ENCODE data around the gene ABCC4.
"Not testable (repeated sequence)": the region's sequence is repeated elsewhere in the genome, so short reads cannot be mapped to it uniquely, and the experiment has no call there.

The ABCC4 gene

DNA sequence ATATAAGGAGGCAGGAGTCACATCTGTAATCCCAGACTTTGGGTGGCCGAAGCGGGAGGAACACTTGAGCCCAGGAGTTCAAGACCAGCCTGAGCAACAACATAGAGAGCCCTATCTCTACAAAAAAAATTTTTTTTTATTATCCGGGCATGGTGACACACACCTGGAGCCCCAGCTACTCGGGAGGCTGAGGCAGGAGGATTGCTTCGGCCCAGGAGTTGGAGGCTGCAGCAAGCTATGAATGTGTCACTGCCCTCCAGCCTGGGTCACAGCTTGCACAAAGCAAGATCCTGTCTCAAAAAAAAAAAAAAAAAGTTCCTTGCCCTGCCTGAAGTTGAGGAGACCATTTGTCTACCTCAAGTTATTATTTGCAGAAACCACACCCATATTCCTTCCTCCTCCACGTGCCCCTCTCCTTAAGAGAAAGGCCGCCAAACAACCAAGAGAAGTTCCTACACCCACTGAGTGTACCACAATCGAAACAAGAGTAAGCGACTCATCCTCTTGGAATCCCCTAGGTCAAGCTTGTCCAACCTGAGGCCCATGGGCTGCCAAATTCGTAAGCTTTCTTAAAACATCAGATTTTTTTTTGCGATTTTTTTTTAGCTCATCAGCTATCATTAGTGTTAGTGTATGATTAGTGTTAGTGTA is 2.2 kb downstream of the ABCC4 start:
- DNase-seq (ENCODE audit: low read depth), result no peak

DNA sequence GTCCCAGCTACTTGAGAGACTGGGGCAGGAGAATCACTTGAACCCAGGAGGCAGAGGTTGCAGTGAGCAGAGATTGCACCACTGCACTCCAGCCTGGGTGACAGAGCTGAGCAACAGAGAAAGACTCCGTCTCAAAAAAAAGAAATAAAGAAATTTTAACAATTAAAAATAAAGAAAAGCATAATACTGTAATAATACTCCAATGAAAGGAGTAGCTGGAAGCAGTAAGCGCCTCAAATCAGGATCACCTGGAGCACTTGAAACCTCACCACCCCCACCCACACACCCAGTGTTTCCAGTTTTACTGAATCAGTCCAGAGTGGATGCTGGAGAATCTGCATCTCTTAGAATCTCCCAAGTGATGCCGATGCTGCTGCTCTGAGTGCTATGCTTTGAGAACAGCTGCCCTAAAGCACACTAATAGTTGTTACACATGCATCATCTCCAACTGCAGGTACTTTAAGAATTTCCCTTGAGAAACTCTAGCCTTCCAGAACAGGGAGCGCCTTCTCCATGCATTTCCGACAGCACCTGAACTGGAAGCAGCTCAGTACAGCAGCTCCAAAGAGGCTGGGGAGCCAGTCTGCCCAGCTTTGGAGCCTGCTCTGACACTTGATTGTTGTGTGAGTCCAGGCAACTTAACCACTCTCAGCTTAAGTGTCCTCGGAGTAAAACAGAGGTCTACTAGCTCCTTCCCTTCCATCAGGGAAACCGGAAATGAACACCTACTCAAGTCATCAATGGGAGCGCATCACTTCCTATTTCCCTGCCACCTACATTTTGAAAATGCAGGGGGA is 2.9 kb downstream of the ABCC4 start:
- no peak for DNase-seq (ENCODE audit: low read depth)

- no peak for DNase-seq (ENCODE audit: low read depth)
Observed at GRCh38 chr13:95296326-95296925, 4.8 kb downstream of the ABCC4 start.

DNA sequence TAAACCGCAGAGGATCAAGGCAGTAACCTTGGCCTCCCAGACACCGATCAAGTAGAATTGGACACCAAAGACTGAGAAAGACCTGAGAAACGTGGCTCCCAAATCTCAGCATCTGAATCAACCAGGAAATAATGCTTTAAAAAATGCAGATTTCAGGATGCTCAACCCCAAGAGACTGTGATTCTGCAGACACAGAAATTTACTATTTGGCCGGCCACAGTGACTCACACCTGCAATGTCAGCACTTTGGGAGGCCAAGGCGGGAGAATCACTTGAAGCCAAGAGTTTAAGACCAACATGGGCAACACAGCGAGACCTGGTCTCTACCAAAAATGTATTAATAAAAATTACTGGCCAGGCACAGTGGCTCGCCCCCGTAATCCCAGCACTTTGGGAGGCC is 6.2 kb downstream of the ABCC4 start:
- DNase-seq (ENCODE audit: low read depth), result no peak

DNA sequence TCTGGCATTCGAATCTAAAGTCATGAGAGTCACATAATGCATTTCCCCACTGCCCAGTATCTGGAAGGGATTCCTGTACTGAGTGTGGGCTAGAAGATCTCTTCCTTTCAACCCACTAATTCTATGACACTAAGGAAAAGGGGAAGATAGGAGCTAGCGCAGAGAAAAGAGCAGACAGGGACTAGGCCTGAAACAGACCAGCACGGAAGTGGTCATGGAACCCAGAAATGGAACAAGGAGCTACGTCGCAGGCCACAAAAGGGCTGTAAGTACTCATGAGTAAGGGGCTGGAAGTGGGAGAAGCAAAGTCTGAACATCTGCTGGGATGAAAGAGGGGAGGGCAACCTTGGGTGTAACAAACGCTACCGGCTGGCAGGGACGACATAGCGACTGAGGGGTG is 8.6 kb downstream of the ABCC4 start:
- no peak for DNase-seq (ENCODE audit: low read depth)

DNA sequence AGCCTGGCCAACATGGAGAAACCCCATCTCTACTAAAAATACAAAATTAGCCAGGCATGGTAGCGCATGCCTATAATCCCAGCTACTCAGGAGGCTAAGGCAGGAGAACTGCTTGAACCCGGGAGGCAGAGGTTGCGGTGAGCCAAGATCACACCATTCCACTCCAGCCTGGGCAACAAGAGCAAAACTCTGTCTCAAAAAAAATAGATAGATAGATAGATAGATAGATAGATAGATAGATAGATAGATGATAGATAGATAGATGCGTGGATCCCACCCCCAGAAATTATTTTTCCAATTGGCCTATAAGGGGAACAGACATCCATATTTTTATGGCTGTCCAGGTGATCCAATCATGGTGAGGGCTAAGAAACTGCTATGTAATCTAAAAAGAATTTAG is 11.3 kb downstream of the ABCC4 start:
- DNase-seq (ENCODE audit: low read depth), result not testable (repeated sequence)

GRCh38 chr13:95289020-95289444 is 12.2 kb downstream of the ABCC4 start:
- DNase-seq (ENCODE audit: low read depth), result no peak

DNA sequence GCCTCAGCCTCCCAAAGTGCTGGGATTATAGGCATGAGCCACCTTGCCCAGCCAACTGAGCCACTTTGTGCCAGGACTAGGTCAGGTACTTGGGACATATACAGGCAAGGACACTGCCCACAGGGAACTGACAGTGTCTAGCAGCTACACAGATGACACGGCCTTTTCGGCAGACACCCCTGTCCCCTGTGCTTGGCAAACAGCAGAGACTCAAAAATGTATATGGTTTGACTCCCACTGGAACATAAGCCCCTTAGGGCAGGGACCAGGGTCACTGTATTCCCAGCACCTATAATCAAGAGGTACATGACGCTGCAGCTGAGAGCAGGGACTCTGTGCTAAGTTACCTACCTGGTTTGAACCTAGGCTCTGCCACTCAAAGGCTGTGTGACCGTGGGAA is 16.8 kb downstream of the ABCC4 start:
- no peak for DNase-seq (ENCODE audit: low read depth)

- DNase-seq (ENCODE audit: low read depth), result no peak
Observed at GRCh38 chr13:95279016-95279415, 22.2 kb downstream of the ABCC4 start.

- no peak for DNase-seq (ENCODE audit: low read depth)
Observed at GRCh38 chr13:95276037-95276505, 25.2 kb downstream of the ABCC4 start.

DNA sequence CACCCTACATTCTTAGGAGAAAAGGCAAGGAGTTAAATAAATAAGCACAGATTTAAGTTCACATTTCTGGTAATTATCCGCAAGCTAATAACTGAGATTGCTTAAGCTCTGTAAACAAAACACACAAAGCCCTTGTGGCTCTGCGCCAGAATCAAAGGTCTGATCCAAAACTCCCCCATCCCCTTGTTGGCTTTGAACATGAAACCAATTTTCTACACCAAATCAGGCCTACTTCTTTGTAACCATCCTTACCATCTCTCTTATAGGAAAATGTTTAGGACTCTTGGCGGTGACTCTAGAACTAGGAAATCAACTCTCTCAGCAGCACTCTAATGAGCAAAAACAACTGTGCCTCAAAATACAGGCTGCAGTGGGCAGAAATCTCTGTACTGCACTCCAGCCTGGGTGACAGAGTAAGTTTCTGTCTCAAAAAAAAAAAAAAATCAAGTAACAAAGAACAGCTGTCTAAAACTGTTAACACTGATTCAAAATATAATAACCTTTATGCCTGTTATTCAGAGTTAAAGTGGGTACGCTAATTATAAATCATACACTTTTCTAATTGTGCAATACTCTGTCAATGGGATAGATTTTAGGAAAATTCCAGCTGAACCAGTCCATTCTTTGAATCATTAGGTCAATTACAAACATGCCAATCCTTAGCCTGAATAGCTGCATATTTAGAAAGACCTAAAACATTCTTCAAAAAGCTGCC is 25.8 kb downstream of the ABCC4 start:
- no peak for DNase-seq (ENCODE audit: low read depth)

- not testable (repeated sequence) for DNase-seq (ENCODE audit: low read depth)
Observed at GRCh38 chr13:95273592-95274132, 27.6 kb downstream of the ABCC4 start.

DNA sequence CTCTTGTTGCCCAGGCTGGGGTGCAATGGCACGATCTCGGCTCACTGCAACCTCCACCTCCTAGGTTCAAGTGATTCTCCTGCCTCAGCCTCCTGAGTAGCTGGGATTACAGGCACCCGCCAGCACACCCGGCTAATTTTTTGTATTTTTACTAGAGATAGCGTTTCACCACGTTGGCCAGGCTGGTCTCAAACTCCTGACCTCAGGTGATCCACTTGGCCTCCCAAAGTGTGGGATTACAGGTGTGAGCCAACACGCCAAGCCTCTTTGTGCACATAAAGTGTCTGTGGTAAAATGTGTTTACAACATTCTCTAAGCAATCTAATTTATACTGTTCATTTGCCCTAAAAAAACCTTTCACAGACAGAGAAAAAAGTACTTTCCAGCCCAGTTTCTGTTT is 29.2 kb downstream of the ABCC4 start:
- not testable (repeated sequence) for DNase-seq (ENCODE audit: low read depth)

- no peak for DNase-seq (ENCODE audit: low read depth)
Observed at GRCh38 chr13:95269756-95270155, 31.5 kb downstream of the ABCC4 start.

DNA sequence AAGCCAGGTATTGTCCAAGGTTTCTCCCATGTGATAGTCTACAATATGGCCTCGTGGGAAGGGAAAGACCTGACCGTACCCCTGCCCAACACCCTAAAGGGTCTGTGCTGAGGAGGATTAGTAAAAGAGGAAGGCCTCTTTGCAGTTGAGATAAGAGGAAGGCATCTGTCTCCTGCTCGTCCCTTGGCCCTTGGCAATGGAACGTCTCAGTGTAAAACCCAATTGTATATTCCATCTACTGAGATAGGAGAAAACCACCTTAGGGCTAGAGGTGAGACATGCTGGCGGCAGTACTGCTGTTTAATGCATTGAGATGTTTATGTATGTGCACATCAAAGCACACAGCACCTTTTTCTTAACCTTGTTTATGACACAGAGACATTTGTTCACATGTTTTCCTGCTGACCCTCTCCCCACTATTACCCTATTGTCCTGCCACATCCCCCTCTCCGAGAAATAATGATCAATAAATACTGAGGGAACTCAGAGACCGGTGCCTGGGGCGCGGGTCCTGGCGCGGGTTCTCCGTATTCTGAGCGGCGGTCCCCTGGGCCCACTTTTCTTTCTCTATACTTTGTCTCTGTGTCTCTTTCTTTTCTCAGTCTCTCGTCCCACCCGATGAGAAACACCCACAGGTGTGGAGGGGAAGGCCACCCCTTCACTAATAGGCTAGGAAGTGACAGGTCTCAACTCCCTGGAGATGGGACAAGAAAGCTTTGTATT is 32.7 kb downstream of the ABCC4 start:
- DNase-seq (ENCODE audit: low read depth), result not testable (repeated sequence)

DNA sequence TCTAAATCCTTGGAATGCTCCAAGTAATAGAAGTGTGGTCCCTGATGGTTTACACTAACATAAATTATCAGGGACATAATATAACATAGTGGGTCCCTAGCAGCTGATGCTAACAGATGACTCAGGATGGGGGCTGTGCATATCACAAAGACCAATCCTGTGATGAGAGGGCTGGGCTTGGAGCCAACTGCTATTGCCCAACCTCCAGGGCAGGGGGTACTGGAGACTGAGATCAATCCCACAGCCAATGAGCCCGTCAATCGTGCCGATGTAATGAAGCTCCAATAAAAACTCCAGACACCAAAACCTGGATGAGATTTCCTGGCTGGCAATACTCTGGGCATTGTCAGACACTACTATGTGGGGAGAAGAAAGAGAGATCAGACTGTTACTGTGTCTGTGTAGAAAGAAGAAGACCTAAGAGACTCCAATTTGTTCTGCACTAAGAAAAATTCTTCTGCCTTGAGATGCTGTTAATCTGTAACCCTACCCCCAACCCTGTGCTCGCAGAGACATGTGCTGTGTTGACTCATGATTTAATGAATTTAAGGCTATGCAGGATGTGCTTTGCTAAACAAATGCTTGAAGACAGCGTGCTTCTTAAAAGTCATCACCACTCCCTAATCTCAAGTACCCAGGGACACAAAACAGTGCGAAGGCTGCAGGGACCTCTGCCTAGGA is 33.4 kb downstream of the ABCC4 start:
- DNase-seq (ENCODE audit: low read depth), result no peak

GRCh38 chr13:95264225-95264624 is 37.0 kb downstream of the ABCC4 start:
- no peak for DNase-seq (ENCODE audit: low read depth)

GRCh38 chr13:95262837-95263384 is 38.3 kb downstream of the ABCC4 start:
- no peak for DNase-seq (ENCODE audit: low read depth)

DNA sequence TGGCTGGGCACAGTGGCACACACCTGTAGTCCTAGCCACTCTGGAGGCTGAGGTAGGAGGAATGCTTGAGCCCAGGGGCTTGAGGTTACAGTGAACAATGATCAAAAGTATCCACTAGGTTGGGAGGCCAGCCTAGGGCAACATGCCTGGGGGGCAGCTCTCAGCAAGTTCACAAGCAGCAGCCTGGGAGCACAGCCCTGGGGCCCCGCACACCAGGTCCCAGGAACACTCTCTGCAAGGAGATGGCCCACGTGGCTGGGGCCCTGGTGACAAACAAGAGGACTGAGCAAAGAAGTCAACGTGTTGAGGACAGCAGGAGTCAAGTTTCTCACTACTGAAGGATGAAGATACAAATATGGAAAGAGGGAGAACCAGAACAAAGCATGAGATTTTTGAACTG is 39.3 kb downstream of the ABCC4 start:
- DNase-seq (ENCODE audit: low read depth), result no peak

DNA sequence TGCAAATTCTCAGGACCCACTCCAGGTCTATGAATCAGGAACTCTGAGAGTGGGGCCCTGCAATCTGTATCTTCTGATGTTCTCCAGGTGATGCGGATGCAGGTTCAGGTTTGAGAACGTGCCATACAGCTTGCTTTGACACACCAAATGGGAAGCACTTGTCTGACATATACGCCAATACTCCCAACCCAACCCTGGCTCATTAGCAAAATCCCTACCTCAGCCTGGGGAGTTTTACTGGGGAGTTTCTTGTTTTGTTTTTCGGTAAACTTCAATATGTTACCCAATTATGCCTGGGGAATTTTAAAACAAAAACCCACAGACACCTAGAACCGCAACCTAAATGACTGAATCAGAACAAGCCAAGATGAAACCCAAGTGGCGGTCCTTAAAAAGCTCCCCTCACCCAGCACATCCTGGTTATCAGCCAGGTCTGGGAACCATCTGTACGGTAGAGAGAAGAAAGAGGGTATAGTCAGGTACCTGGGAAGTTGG is 41.2 kb downstream of the ABCC4 start:
- DNase-seq (ENCODE audit: low read depth), result no peak
